Type B pancreatic cell (in vitro differentiated cells): ENCODE data around the gene IQSEC2. TPM values are rescaled to one million over a fixed set of nuclear protein-coding genes. Genes with fewer than 3 reads are reported as not detected.

Source experiments
- DNase-seq: peaks from one replicate; pipeline ENCODE4 v3.0.0; 2021; ENCODE audit warnings: mixed read lengths; ENCODE audit not compliant: unreplicated experiment; ENCODE audit errors: extremely low spot score
- H3K27ac Mint-ChIP-seq: 2 replicates; pipeline ENCODE4 v1.8.0; 2021; ENCODE audit warnings: mild to moderate bottlenecking, mixed read lengths
- H3K27me3 Mint-ChIP-seq: 2 replicates; pipeline ENCODE4 v1.8.0; 2021; ENCODE audit warnings: mixed read lengths
- H3K36me3 Mint-ChIP-seq: 2 replicates; pipeline ENCODE4 v1.8.0; 2021; ENCODE audit warnings: mixed read lengths
- H3K4me1 Mint-ChIP-seq: one replicate; pipeline ENCODE4 v1.8.0; 2021; ENCODE audit warnings: mixed read lengths; ENCODE audit not compliant: unreplicated experiment
- H3K4me3 Mint-ChIP-seq: 2 replicates; pipeline ENCODE4 v1.8.0; 2021; ENCODE audit warnings: mild to moderate bottlenecking, mixed read lengths
- H3K9me3 Mint-ChIP-seq: 2 replicates; pipeline ENCODE4 v1.8.0; 2021; ENCODE audit warnings: mixed read lengths
- CTCF ChIP-seq: fragments of 200-600 bp; sonication (generic); conservative IDR thresholded peaks from 2 replicates; pipeline ENCODE4 v1.5.0; 2021; ENCODE audit warnings: antibody characterized with exemption, mild to moderate bottlenecking
- total RNA-seq: library from RNA; stranded (reverse); gene quantifications from 2 replicates; pipeline ENCODE4 v1.2.1, GENCODE V29; 2021; ENCODE audit warnings: low replicate concordance

IQSEC2 gene
- total RNA-seq, 1 donor from 2014 or later = 8.2 TPM

- H3K27me3 Mint-ChIP-seq = no peaks in the 10 kb centered on the region
- no peaks in the 10 kb centered on the region for H3K4me1 Mint-ChIP-seq
- no peak for DNase-seq
- no peaks in the 10 kb centered on the region for H3K9me3 Mint-ChIP-seq
- no peak overlapping the region for H3K4me3 Mint-ChIP-seq
- no peak overlapping the region for H3K27ac Mint-ChIP-seq
- no peak for TF ChIP-seq CTCF
- H3K36me3 Mint-ChIP-seq = no peaks in the 10 kb centered on the region
These were observed 11.8 kb downstream of the IQSEC2 start for GRCh38 chrX:53269536-53270107.

- no peaks in the 10 kb centered on the region for H3K27me3 Mint-ChIP-seq
- no peaks in the 10 kb centered on the region for H3K4me1 Mint-ChIP-seq
- H3K4me3 Mint-ChIP-seq = no peak overlapping the region
- H3K36me3 Mint-ChIP-seq = no peaks in the 10 kb centered on the region
- no peak for DNase-seq
- H3K9me3 Mint-ChIP-seq = no peaks in the 10 kb centered on the region
- TF ChIP-seq CTCF = no peak
- no peak overlapping the region for H3K27ac Mint-ChIP-seq
These were observed 13.2 kb downstream of the IQSEC2 start for GRCh38 chrX:53268173-53268572.

GRCh38 chrX:53266914-53267313, 14.5 kb downstream of the IQSEC2 start:
- DNase-seq = no peak
- Mint-ChIP-seq H3K9me3 (no peaks in the 10 kb centered on the region), H3K4me3 (no peak overlapping the region), H3K4me1 (no peaks in the 10 kb centered on the region), H3K27ac (no peak overlapping the region), H3K27me3 (no peaks in the 10 kb centered on the region), H3K36me3 (no peaks in the 10 kb centered on the region)
- no peak for TF ChIP-seq CTCF

- no peaks in the 10 kb centered on the region for H3K9me3 Mint-ChIP-seq
- no peaks in the 10 kb centered on the region for H3K4me1 Mint-ChIP-seq
- no peak for TF ChIP-seq CTCF
- no peak for DNase-seq
- no peak overlapping the region for H3K27ac Mint-ChIP-seq
- H3K36me3 Mint-ChIP-seq = no peaks in the 10 kb centered on the region
- no peaks in the 10 kb centered on the region for H3K27me3 Mint-ChIP-seq
- H3K4me3 Mint-ChIP-seq = no peak overlapping the region
These were observed 15.4 kb downstream of the IQSEC2 start for GRCh38 chrX:53265771-53266574.

- Mint-ChIP-seq H3K4me3 (no peak overlapping the region), H3K27me3 (no peaks in the 10 kb centered on the region), H3K4me1 (no peaks in the 10 kb centered on the region), H3K36me3 (no peaks in the 10 kb centered on the region), H3K9me3 (no peaks in the 10 kb centered on the region), H3K27ac (no peak overlapping the region)
- TF ChIP-seq CTCF = no peak
- DNase-seq = no peak
These were observed 17.7 kb downstream of the IQSEC2 start for GRCh38 chrX:53263597-53264094.
